HepG2 (cell line): ENCODE data around the gene CHST6. TPM values are rescaled to one million over a fixed set of nuclear protein-coding genes. Genes with fewer than 3 reads are reported as not detected.

Source experiments
- ATM ChIP-seq: fragments of 450-650 bp; IDR thresholded peaks from 2 replicates; pipeline ENCODE4 v1.7.1; 2017; ENCODE audit warnings: mild to moderate bottlenecking, borderline replicate concordance
- CHCHD3 ChIP-seq: sonication (generic); formaldehyde crosslinking; IDR thresholded peaks from 2 replicates; pipeline ENCODE4 v1.8.0; 2022; ENCODE audit warnings: mild to moderate bottlenecking, missing genetic modification reagents, moderate library complexity
- FOXA1 ChIP-seq, 2 experiments: fragments of 450-650 bp in 1 of 2; sonication (generic) in 1 of 2; formaldehyde crosslinking in 1 of 2; IDR thresholded peaks; 2 replicates each; pipeline versions ENCODE4 v1.4.0 to v1.6.1; 2016 to 2020; ENCODE audit warnings: missing genetic modification reagents in 1 of 2
- KDM2A ChIP-seq: sonication (generic); formaldehyde crosslinking; IDR thresholded peaks from 2 replicates; pipeline ENCODE4 v1.4.0; 2020; ENCODE audit warnings: low read depth, missing genetic modification reagents, borderline replicate concordance
- MBD4 ChIP-seq: IDR thresholded peaks from 2 replicates; pipeline ENCODE4 v1.6.1; 2012; ENCODE audit warnings: low read length, inconsistent platforms, borderline replicate concordance
- MTF1 ChIP-seq: sonication (generic); formaldehyde crosslinking; IDR thresholded peaks from 2 replicates; pipeline ENCODE4 v1.5.0; 2020; ENCODE audit warnings: missing genetic modification reagents
- NCOR1 ChIP-seq: fragments of 200-600 bp; sonication (generic); IDR thresholded peaks from 2 replicates; pipeline ENCODE4 v1.7.0; 2017; ENCODE audit warnings: antibody characterized with exemption, low read length, borderline replicate concordance
- RBAK ChIP-seq: sonication (generic); formaldehyde crosslinking; IDR thresholded peaks from 2 replicates; pipeline ENCODE4 v1.5.1; 2020; ENCODE audit warnings: mild to moderate bottlenecking, missing genetic modification reagents
- SMAD3 ChIP-seq: sonication (generic); formaldehyde crosslinking; IDR thresholded peaks from 2 replicates; pipeline ENCODE4 v1.4.0; 2020; ENCODE audit warnings: missing genetic modification reagents
- SP4 ChIP-seq: sonication (generic); formaldehyde crosslinking; IDR thresholded peaks from 2 replicates; pipeline ENCODE4 v1.8.1; 2023; ENCODE audit warnings: mild to moderate bottlenecking, missing genetic modification reagents
- TBX3 ChIP-seq: fragments of 450-650 bp; IDR thresholded peaks from 2 replicates; pipeline ENCODE4 v1.6.1; 2017; ENCODE audit warnings: antibody characterized with exemption, mild to moderate bottlenecking, inconsistent platforms, borderline replicate concordance
- ZBTB34 ChIP-seq: sonication (generic); formaldehyde crosslinking; IDR thresholded peaks from 2 replicates; pipeline ENCODE4 v1.8.0; 2022; ENCODE audit warnings: mild to moderate bottlenecking, missing genetic modification reagents
- ZBTB42 ChIP-seq: sonication (generic); formaldehyde crosslinking; IDR thresholded peaks from 2 replicates; pipeline ENCODE4 v1.5.0; 2020; ENCODE audit warnings: mild to moderate bottlenecking, missing genetic modification reagents
- ZKSCAN1 ChIP-seq: fragments of 150-350 bp; IDR thresholded peaks from 2 replicates; pipeline ENCODE4 v1.6.1; 2014; ENCODE audit warnings: low read length
- ZNF160 ChIP-seq: sonication (generic); formaldehyde crosslinking; IDR thresholded peaks from 2 replicates; pipeline ENCODE4 v1.8.0; 2022; ENCODE audit warnings: mild to moderate bottlenecking, inconsistent platforms, missing genetic modification reagents
- ZNF577 ChIP-seq: sonication (generic); formaldehyde crosslinking; IDR thresholded peaks from 2 replicates; pipeline ENCODE4 v1.4.0; 2020; ENCODE audit warnings: mild to moderate bottlenecking, low read depth, missing genetic modification reagents, borderline replicate concordance
- ZNF605 ChIP-seq: sonication (generic); formaldehyde crosslinking; IDR thresholded peaks from 2 replicates; pipeline ENCODE4 v1.8.0; 2022; ENCODE audit warnings: mild to moderate bottlenecking, missing genetic modification reagents
- ZNF792 ChIP-seq: IDR thresholded peaks from 2 replicates; pipeline ENCODE4 v1.6.1; 2016
- ZZZ3 ChIP-seq: sonication (generic); formaldehyde crosslinking; IDR thresholded peaks from 2 replicates; pipeline ENCODE4 v1.4.0; 2020; ENCODE audit warnings: missing genetic modification reagents, mild to moderate bottlenecking, borderline replicate concordance
- polyA plus RNA-seq, 8 experiments: library from polyadenylated mRNA; depleted of rRNA in 3 of 8; stranded (reverse) in 7 of 8; unstranded in 1 of 8; fragments of >200 nt; fragmentation: Illumina TruSeq in 4 of 8; extraction: Trizol in 4 of 8; gene quantifications; 2 replicates each; pipeline versions ENCODE4 v1.2.1 to v1.2.3, GENCODE V29; 2011 to 2016; ENCODE audit warnings: low read depth in 4 of 8, missing spikeins in 1 of 8, mixed read lengths in 1 of 8; ENCODE audit not compliant: insufficient read depth in 1 of 8
- total RNA-seq, 5 experiments: library from RNA; depleted of rRNA; stranded (reverse); fragments of >200 nt; fragmentation: Illumina TruSeq; extraction: Trizol; gene quantifications; 2 replicates each; pipeline ENCODE4 v1.2.3, GENCODE V29; 2016; ENCODE audit warnings: low read depth in 1 of 5
- TF ChIP-seq, protein P1 (sequence below): sonication (generic); formaldehyde crosslinking; conservative IDR thresholded peaks from 2 replicates; pipeline ENCODE4 v1.4.0; 2020; ENCODE audit warnings: missing genetic modification reagents
- TF ChIP-seq, protein P2 (sequence below): sonication (generic); formaldehyde crosslinking; IDR thresholded peaks from 2 replicates; pipeline ENCODE4 v1.4.0; 2020; ENCODE audit warnings: mild to moderate bottlenecking, missing genetic modification reagents, borderline replicate concordance

The CHST6 gene
- total and polyA plus RNA-seq, 2 of the 13 experiments (the other 11 are each of a cell fraction or from before 2014, with no cell fraction given) = 0.18 to 0.91 TPM

- peak; percentile 97 for TF ChIP-seq ZBTB34 (CRISPR knock-in tag)
- TF ChIP-seq ZNF160 (CRISPR knock-in tag) = peak; percentile 87; the same call in 1 of the 2 replicates
- TF ChIP-seq, protein P1, sequence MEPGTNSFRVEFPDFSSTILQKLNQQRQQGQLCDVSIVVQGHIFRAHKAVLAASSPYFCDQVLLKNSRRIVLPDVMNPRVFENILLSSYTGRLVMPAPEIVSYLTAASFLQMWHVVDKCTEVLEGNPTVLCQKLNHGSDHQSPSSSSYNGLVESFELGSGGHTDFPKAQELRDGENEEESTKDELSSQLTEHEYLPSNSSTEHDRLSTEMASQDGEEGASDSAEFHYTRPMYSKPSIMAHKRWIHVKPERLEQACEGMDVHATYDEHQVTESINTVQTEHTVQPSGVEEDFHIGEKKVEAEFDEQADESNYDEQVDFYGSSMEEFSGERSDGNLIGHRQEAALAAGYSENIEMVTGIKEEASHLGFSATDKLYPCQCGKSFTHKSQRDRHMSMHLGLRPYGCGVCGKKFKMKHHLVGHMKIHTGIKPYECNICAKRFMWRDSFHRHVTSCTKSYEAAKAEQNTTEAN (CRISPR knock-in tag) = peak; percentile 91
- no peak for TF ChIP-seq ATM
- TF ChIP-seq MTF1 = no peak
- peak; percentile 95 for TF ChIP-seq ZNF792 (CRISPR knock-in tag)
- no peak for TF ChIP-seq ZNF577 (CRISPR knock-in tag)
- peak; percentile 99 for TF ChIP-seq ZNF605
- peak; percentile 86 for TF ChIP-seq SP4 (CRISPR knock-in tag)
- no peak; the same call in none of the 2 replicates for TF ChIP-seq SMAD3 (CRISPR knock-in tag)
- peak; percentile 77; the same call in 1 of the 2 replicates for TF ChIP-seq CHCHD3 (CRISPR knock-in tag)
- TF ChIP-seq TBX3 = peak; percentile 37; the same call in 1 of the 2 replicates
- peak; percentile 93; the same call in 1 of the 2 replicates for TF ChIP-seq ZBTB42 (CRISPR knock-in tag)
- TF ChIP-seq ZZZ3 (CRISPR knock-in tag) = peak; percentile 75; the same call in 1 of the 2 replicates
- TF ChIP-seq KDM2A (CRISPR knock-in tag) = peak; percentile 81; the same call in 1 of the 2 replicates
- TF ChIP-seq ZKSCAN1 = no peak
- no peak for TF ChIP-seq MBD4
- TF ChIP-seq NCOR1 = no peak; the same call in 1 of the 2 replicates
- TF ChIP-seq, protein P2, sequence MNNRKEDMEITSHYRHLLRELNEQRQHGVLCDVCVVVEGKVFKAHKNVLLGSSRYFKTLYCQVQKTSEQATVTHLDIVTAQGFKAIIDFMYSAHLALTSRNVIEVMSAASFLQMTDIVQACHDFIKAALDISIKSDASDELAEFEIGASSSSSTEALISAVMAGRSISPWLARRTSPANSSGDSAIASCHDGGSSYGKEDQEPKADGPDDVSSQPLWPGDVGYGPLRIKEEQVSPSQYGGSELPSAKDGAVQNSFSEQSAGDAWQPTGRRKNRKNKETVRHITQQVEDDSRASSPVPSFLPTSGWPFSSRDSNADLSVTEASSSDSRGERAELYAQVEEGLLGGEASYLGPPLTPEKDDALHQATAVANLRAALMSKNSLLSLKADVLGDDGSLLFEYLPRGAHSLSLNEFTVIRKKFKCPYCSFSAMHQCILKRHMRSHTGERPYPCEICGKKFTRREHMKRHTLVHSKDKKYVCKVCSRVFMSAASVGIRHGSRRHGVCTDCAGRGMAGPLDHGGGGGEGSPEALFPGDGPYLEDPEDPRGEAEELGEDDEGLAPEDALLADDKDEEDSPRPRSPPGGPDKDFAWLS (CRISPR knock-in tag) = peak; percentile 89; the same call in 1 of the 2 replicates
- TF ChIP-seq RBAK (CRISPR knock-in tag) = no peak
- TF ChIP-seq FOXA1 (IDR thresholded peaks at IDR 0.05) = no peak
- TF ChIP-seq FOXA1 (CRISPR knock-in tag; IDR thresholded peaks at IDR 0.05) = no peak
Observed at GRCh38 chr16:75432828-75433731, 62.2 kb downstream of the CHST6 start, which contains the start of gene CFDP1 (continued).
